Activated T-cell treated with anti-CD3 and anti-CD28 coated beads, Interleukin-2, amount 50 U/mL, for 1 hour (primary cell): ENCODE results near the gene IFFO2.

Source experiments
- DNase-seq: peaks from one replicate; pipeline ENCODE4 v3.0.0-alpha.2; 2020

IFFO2 gene

GRCh38 chr1:18949686-18950400 is 6.6 kb downstream of the IFFO2 start:
- no peak for DNase-seq

GRCh38 chr1:18948913-18949685 is 7.4 kb downstream of the IFFO2 start:
- no peak for DNase-seq

GRCh38 chr1:18948048-18948912 is 8.2 kb downstream of the IFFO2 start:
- DNase-seq, result peak; percentile 55

- DNase-seq, result peak; percentile 20
Measured at GRCh38 chr1:18947570-18947969, 8.9 kb downstream of the IFFO2 start.

- no peak for DNase-seq
Measured at GRCh38 chr1:18946550-18947381, 9.7 kb downstream of the IFFO2 start.

GRCh38 chr1:18945401-18945849 is 11.1 kb downstream of the IFFO2 start:
- no peak for DNase-seq

GRCh38 chr1:18944810-18945209 is 11.7 kb downstream of the IFFO2 start:
- no peak for DNase-seq

GRCh38 chr1:18943914-18944572 is 12.4 kb downstream of the IFFO2 start:
- DNase-seq, result no peak

GRCh38 chr1:18943162-18943561 is 13.3 kb downstream of the IFFO2 start:
- no peak for DNase-seq

GRCh38 chr1:18942340-18942739 is 14.1 kb downstream of the IFFO2 start:
- no peak for DNase-seq

- DNase-seq, result no peak
Measured at GRCh38 chr1:18941221-18942141, 15.0 kb downstream of the IFFO2 start.

GRCh38 chr1:18940303-18941020 is 16.0 kb downstream of the IFFO2 start:
- DNase-seq, result no peak

- DNase-seq, result no peak
Measured at GRCh38 chr1:18939398-18940302, 16.8 kb downstream of the IFFO2 start.

- DNase-seq, result no peak
Measured at GRCh38 chr1:18938707-18939070, 17.8 kb downstream of the IFFO2 start.

- no peak for DNase-seq
Measured at GRCh38 chr1:18938008-18938706, 18.3 kb downstream of the IFFO2 start.

GRCh38 chr1:18937539-18937938 is 18.9 kb downstream of the IFFO2 start:
- no peak for DNase-seq

- DNase-seq, result no peak
Measured at GRCh38 chr1:18936814-18937481, 19.5 kb downstream of the IFFO2 start.

GRCh38 chr1:18936471-18936813 is 20.0 kb downstream of the IFFO2 start:
- DNase-seq, result no peak
